Measurements from ENCODE around the gene SPRTN.

GRCh38 chr1:231311720-231312431 is 26.2 kb upstream of the SPRTN start:
- TF ChIP-seq CTCF (IDR thresholded peaks at IDR 0.05) = no peak
- TF ChIP-seq POLR2A (IDR thresholded peaks at IDR 0.05) = no peak
- no peak for TF ChIP-seq POLR2AphosphoS5 (IDR thresholded peaks at IDR 0.05; ENCODE audit: insufficient read depth in 1 of 2, low read depth in 1 of 2)
